Neuronal stem cell (in vitro differentiated cells): ENCODE measurements around the gene AGTPBP1.

Experiments used
- DNase-seq: peaks from one replicate; pipeline ENCODE4 v3.0.0-alpha.2; 2013; ENCODE audit warnings: low spot score
- H2AFZ ChIP-seq: one replicate; pipeline ENCODE4 v1.6.1; 2013; ENCODE audit warnings: mild to moderate bottlenecking, low read length, inconsistent platforms
- H2AK5ac ChIP-seq: 2 replicates; pipeline ENCODE4 v1.6.1; 2013; ENCODE audit warnings: low read depth, mild to moderate bottlenecking, inconsistent platforms, low read length, moderate library complexity, mixed read lengths
- H2BK120ac ChIP-seq: 2 replicates; pipeline ENCODE4 v1.6.1; 2013; ENCODE audit warnings: low read depth, mild to moderate bottlenecking, inconsistent platforms, low read length, moderate library complexity, mixed read lengths
- H2BK12ac ChIP-seq: one replicate; pipeline ENCODE4 v1.6.1; 2013; ENCODE audit warnings: low read length, inconsistent platforms
- H2BK15ac ChIP-seq: 2 replicates; pipeline ENCODE4 v1.6.1; 2013; ENCODE audit warnings: mild to moderate bottlenecking, low read length, inconsistent platforms, mixed read lengths
- H2BK5ac ChIP-seq: one replicate; pipeline ENCODE4 v1.6.1; 2013; ENCODE audit warnings: inconsistent platforms, mild to moderate bottlenecking, low read length, moderate library complexity
- H3K14ac ChIP-seq: one replicate; pipeline ENCODE4 v1.6.1; 2013; ENCODE audit warnings: low read length, inconsistent platforms
- H3K18ac ChIP-seq: 2 replicates; pipeline ENCODE4 v1.6.1; 2013; ENCODE audit warnings: low read length, inconsistent platforms
- H3K23ac ChIP-seq: 2 replicates; pipeline ENCODE4 v1.6.1; 2013; ENCODE audit warnings: low read depth, mild to moderate bottlenecking, mixed read lengths, low read length, inconsistent platforms; ENCODE audit not compliant: poor library complexity
- H3K27ac ChIP-seq: replicated peaks from 3 replicates; pipeline ENCODE4 v1.5.1; 2013; ENCODE audit warnings: low read length, inconsistent platforms
- H3K27me3 ChIP-seq, 3 experiments: 2 replicates each; pipeline ENCODE4 v1.6.1; 2013; ENCODE audit warnings: low read length in 3 of 3, mild to moderate bottlenecking in 2 of 3, inconsistent platforms in 1 of 3, low read depth in 1 of 3, mixed read lengths in 1 of 3, moderate library complexity in 1 of 3; ENCODE audit not compliant: control insufficient read depth in 3 of 3, insufficient read depth in 3 of 3
- H3K36me3 ChIP-seq, 2 donors: replicated peaks in 1 of 2; 2 replicates each; pipeline ENCODE4 v1.6.1; 2013; ENCODE audit warnings: low read length in 2 of 2; ENCODE audit not compliant: control insufficient read depth in 2 of 2, insufficient read depth in 2 of 2
- H3K4ac ChIP-seq: 2 replicates; pipeline ENCODE4 v1.6.1; 2013; ENCODE audit warnings: inconsistent platforms, mild to moderate bottlenecking, low read length, moderate library complexity
- H3K4me1 ChIP-seq, 2 donors: 1 replicate in 1 of 2; 2 replicates in 1 of 2; pipeline ENCODE4 v1.6.1; 2013; ENCODE audit warnings: low read length in 2 of 2, low read depth in 1 of 2; ENCODE audit not compliant: control insufficient read depth in 2 of 2, insufficient read depth in 1 of 2
- H3K4me2 ChIP-seq: one replicate; pipeline ENCODE4 v1.6.1; 2013; ENCODE audit warnings: mild to moderate bottlenecking, low read length, inconsistent platforms; ENCODE audit not compliant: insufficient read depth, poor library complexity, severe bottlenecking
- H3K4me3 ChIP-seq, 2 donors: 2 replicates each; pipeline ENCODE4 v1.5.1; 2013; ENCODE audit warnings: low read length in 2 of 2, mild to moderate bottlenecking in 2 of 2, inconsistent platforms in 1 of 2, moderate library complexity in 1 of 2
- H3K79me1 ChIP-seq: one replicate; pipeline ENCODE4 v1.6.1; 2013; ENCODE audit warnings: low read depth, mild to moderate bottlenecking, inconsistent platforms, low read length, moderate library complexity
- H3K9ac ChIP-seq: one replicate; pipeline ENCODE4 v1.6.1; 2013; ENCODE audit warnings: mild to moderate bottlenecking, low read depth, low read length, inconsistent platforms; ENCODE audit not compliant: poor library complexity
- H3K9me3 ChIP-seq, 2 donors: replicated peaks in 1 of 2; 2 replicates each; pipeline versions ENCODE3 to v1.6.1; 2013; ENCODE audit warnings: low read length in 2 of 2, mild to moderate bottlenecking in 2 of 2, inconsistent platforms in 1 of 2, low read depth in 1 of 2, mixed read lengths in 1 of 2, moderate library complexity in 1 of 2; ENCODE audit not compliant: control insufficient read depth in 2 of 2, insufficient read depth in 1 of 2
- H4K8ac ChIP-seq: one replicate; pipeline ENCODE4 v1.6.1; 2013; ENCODE audit warnings: low read depth, mild to moderate bottlenecking, inconsistent platforms, low read length, moderate library complexity
- H4K91ac ChIP-seq: one replicate; pipeline ENCODE4 v1.6.1; 2013; ENCODE audit warnings: low read length, low read depth, mild to moderate bottlenecking, inconsistent platforms; ENCODE audit not compliant: poor library complexity
- WGBS, 2 donors: extraction: QIAGEN DNeasy Blood & Tissue Kit; methylation state at CpG; one replicate each; pipeline ENCODE4 v1.1.7; 2013; ENCODE audit warnings: missing lambda C conversion rate in 2 of 2, mixed read lengths in 1 of 2; ENCODE audit not compliant: insufficient read length in 2 of 2, insufficient replicate concordance in 1 of 2; ENCODE audit errors: extremely low coverage in 2 of 2; 5-methylcytosine and 5-hydroxymethylcytosine counted together

Gene AGTPBP1

DNA sequence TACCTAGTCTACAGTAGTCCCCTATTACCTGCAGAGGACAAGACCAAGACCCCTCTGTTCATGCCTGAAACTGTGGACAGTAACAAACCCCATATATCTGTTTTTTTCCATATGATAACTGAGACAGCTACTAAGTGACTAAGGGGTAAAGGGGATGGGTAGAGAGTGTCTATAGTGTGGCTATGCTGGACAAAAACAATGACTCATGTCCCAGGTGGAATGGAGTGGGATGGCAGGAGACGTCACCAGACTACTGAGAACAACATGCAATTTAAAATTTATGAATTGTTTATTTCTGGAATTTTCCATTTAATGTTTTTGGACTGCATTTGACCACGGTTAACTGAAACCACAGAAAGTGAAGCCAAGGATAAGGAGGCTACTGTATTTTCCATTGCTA lies 171.8 kb downstream of the AGTPBP1 start:
- no peak overlapping the region for H4K91ac ChIP-seq
- peaks cover 0 to 3% of the 10 kb centered on the region in 2 donors for H3K9me3 ChIP-seq
- no peak overlapping the region for H2BK15ac ChIP-seq
- no peak overlapping the region for H3K14ac ChIP-seq
- H2BK120ac ChIP-seq = no peak overlapping the region
- H2BK5ac ChIP-seq = no peak overlapping the region
- no peaks in the 10 kb centered on the region for H3K79me1 ChIP-seq
- H3K4ac ChIP-seq = no peak overlapping the region
- H3K27ac ChIP-seq = no peak overlapping the region
- H3K18ac ChIP-seq = no peak overlapping the region
- no peak for DNase-seq
- no peak overlapping the region for H3K4me3 ChIP-seq
- no peaks in the 10 kb centered on the region for H3K4me1 ChIP-seq
- no peak overlapping the region for H3K4me2 ChIP-seq
- no peaks in the 10 kb centered on the region for H3K27me3 ChIP-seq
- no peak overlapping the region for H3K9ac ChIP-seq
- H2AK5ac ChIP-seq = no peak overlapping the region
- no peak overlapping the region for H2BK12ac ChIP-seq
- no peak overlapping the region for H4K8ac ChIP-seq
- WGBS, 2 donors = no CpG with 5 or more reads among the region's 2 CpGs
- H3K36me3 ChIP-seq = peaks cover 0 to 26% of the 10 kb centered on the region in 2 donors
- no peak overlapping the region for H3K23ac ChIP-seq
- no peak overlapping the region for H2AFZ ChIP-seq

DNA sequence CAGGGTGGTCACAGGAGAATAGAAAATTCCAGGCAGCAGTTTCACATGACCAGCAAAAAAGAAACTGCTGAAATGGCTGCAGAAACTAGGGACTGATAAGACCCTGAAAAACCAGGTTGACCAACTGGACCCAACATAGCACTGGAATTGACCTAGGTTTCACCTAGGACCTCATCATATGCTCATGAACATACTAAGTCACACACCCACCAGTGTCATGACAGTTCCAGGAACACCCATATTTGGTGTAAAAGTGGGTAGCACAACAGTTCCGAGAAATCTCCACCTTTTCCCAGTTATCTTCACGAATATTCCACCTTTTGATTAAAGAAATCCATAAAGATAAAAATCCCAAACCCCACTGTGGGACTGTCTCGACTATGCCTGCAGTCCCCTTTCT lies 182.2 kb downstream of the AGTPBP1 start:
- no peak overlapping the region for H2BK5ac ChIP-seq
- DNase-seq = no peak
- no peaks in the 10 kb centered on the region for H3K79me1 ChIP-seq
- H3K18ac ChIP-seq = no peak overlapping the region
- no CpG with 5 or more reads among the region's 3 CpGs for WGBS, 2 donors
- H3K9ac ChIP-seq = no peak overlapping the region
- H2BK12ac ChIP-seq = no peak overlapping the region
- H2AFZ ChIP-seq = no peak overlapping the region
- H3K36me3 ChIP-seq = peaks cover 0 to 6% of the 10 kb centered on the region in 2 donors
- H3K4me3 ChIP-seq = no peak overlapping the region
- H4K91ac ChIP-seq = no peak overlapping the region
- H3K4ac ChIP-seq = no peak overlapping the region
- no peak overlapping the region for H2BK15ac ChIP-seq
- no peak overlapping the region for H3K4me2 ChIP-seq
- H3K4me1 ChIP-seq = peaks cover 0 to 3% of the 10 kb centered on the region in 2 donors
- no peak overlapping the region for H3K14ac ChIP-seq
- H2BK120ac ChIP-seq = no peak overlapping the region
- no peak overlapping the region for H3K23ac ChIP-seq
- no peaks in the 10 kb centered on the region for H3K27me3 ChIP-seq
- no peak overlapping the region for H2AK5ac ChIP-seq
- no peak overlapping the region for H3K27ac ChIP-seq
- no peak overlapping the region for H4K8ac ChIP-seq
- H3K9me3 ChIP-seq = no peaks in the 10 kb centered on the region

DNA sequence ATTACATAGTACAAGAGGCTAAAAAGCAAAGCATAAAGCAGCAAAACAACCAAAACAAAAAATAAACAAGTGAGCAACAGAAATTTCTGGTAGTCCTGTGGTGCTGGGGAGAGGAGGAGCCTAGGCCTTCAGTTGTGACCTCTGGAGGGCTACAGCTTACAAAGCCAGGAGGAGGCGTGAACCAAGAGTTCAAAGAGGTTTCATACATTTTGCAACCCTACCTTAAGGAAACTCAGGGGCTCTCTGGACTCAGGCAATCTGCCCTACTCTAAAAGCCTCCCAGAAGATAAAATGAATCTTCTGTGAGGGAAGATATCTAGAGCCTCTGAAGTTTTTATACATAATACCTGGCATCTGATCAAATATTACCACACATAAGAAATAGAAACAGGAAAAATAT lies 187.4 kb downstream of the AGTPBP1 start:
- no peak overlapping the region for H2BK12ac ChIP-seq
- H2BK15ac ChIP-seq = no peak overlapping the region
- H2BK5ac ChIP-seq = no peak overlapping the region
- no peak overlapping the region for H3K4ac ChIP-seq
- no peak overlapping the region for H3K4me3 ChIP-seq
- H3K27ac ChIP-seq = no peak overlapping the region
- H2AK5ac ChIP-seq = no peak overlapping the region
- peaks cover 0 to 5% of the 10 kb centered on the region in 2 donors for H3K36me3 ChIP-seq
- no peak overlapping the region for H4K91ac ChIP-seq
- H4K8ac ChIP-seq = no peak overlapping the region
- H2BK120ac ChIP-seq = no peak overlapping the region
- no peak overlapping the region for H3K23ac ChIP-seq
- no peak overlapping the region for H3K18ac ChIP-seq
- no peak overlapping the region for H3K4me2 ChIP-seq
- H3K14ac ChIP-seq = no peak overlapping the region
- DNase-seq = no peak
- no peak overlapping the region for H3K9ac ChIP-seq
- no peaks in the 10 kb centered on the region for H3K9me3 ChIP-seq
- no peaks in the 10 kb centered on the region for H3K27me3 ChIP-seq
- no peaks in the 10 kb centered on the region for H3K4me1 ChIP-seq
- H2AFZ ChIP-seq = no peak overlapping the region
- H3K79me1 ChIP-seq = no peaks in the 10 kb centered on the region
- WGBS, 2 donors = no CpG with 5 or more reads among the region's 1 CpG

DNA sequence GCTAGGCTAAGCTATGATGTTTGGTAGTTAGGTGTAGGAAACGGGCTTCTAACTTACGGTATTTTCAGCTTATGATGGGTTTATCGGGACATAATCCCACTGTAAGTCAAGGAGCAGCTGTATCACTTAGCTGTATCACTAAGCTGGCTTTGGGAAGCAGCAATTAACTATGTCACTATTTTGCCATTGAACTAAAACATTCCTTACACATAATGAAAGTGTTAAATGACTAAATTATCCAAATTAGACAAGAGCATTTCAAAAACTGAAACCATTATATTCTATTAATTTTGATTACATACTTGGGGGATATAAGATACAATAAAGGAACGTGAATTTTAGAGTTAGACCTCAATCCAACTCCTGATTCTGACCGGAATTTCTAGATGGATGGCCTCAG lies 188.3 kb downstream of the AGTPBP1 start:
- Histone ChIP-seq H3K27ac (no peak overlapping the region), H2BK5ac (no peak overlapping the region), H2BK120ac (no peak overlapping the region), H3K18ac (no peak overlapping the region), H3K36me3 (peaks cover 0 to 5% of the 10 kb centered on the region in 2 donors), H3K4me3 (no peak overlapping the region), H3K4ac (no peak overlapping the region), H2BK12ac (no peak overlapping the region), H2AK5ac (no peak overlapping the region), H3K23ac (no peak overlapping the region), H2BK15ac (no peak overlapping the region), H2AFZ (no peak overlapping the region), H3K4me2 (no peak overlapping the region), H3K9ac (no peak overlapping the region), H3K9me3 (no peaks in the 10 kb centered on the region), H4K91ac (no peak overlapping the region), H3K4me1 (no peaks in the 10 kb centered on the region), H3K79me1 (no peaks in the 10 kb centered on the region), H4K8ac (no peak overlapping the region), H3K14ac (no peak overlapping the region), H3K27me3 (no peaks in the 10 kb centered on the region)
- no peak for DNase-seq
- WGBS, 2 donors = no CpG with 5 or more reads among the region's 5 CpGs
